HepG2 (cell line): ENCODE measurements around the gene TRMT1. TPM values are rescaled to one million over a fixed set of nuclear protein-coding genes. Genes with fewer than 3 reads are reported as not detected.

Experiments used
- BORCS8-MEF2B ChIP-seq: sonication (generic); formaldehyde crosslinking; IDR thresholded peaks from 2 replicates; pipeline ENCODE4 v1.8.0; 2022; ENCODE audit warnings: mild to moderate bottlenecking, missing genetic modification reagents
- ELF4 ChIP-seq: sonication (generic); formaldehyde crosslinking; IDR thresholded peaks from 2 replicates; pipeline ENCODE4 v1.5.0; 2020; ENCODE audit warnings: missing genetic modification reagents, mild to moderate bottlenecking, moderate library complexity, borderline replicate concordance
- GTF3A ChIP-seq: sonication (generic); formaldehyde crosslinking; conservative IDR thresholded peaks from 2 replicates; pipeline ENCODE4 v1.4.0; 2020; ENCODE audit warnings: mild to moderate bottlenecking, missing genetic modification reagents
- JUNB ChIP-seq: sonication (generic); formaldehyde crosslinking; IDR thresholded peaks from 2 replicates; pipeline ENCODE4 v1.8.0; 2022; ENCODE audit warnings: missing genetic modification reagents, mild to moderate bottlenecking, borderline replicate concordance
- PHF5A ChIP-seq: IDR thresholded peaks from one replicate; pipeline ENCODE4 v1.6.1; 2018; ENCODE audit warnings: low read depth, missing genetic modification reagents; ENCODE audit not compliant: unreplicated experiment
- RARG ChIP-seq: sonication (generic); formaldehyde crosslinking; IDR thresholded peaks from 2 replicates; pipeline ENCODE4 v1.4.0; 2020; ENCODE audit warnings: low read depth, mild to moderate bottlenecking, missing genetic modification reagents
- SMC3 ChIP-seq: IDR thresholded peaks from 2 replicates; pipeline ENCODE4 v1.6.1; 2011; ENCODE audit warnings: low read length, improper control_type of control experiment
- TAF15 ChIP-seq: fragments of 200-400 bp; formaldehyde crosslinking; IDR thresholded peaks from one replicate; pipeline ENCODE4 v1.6.1; 2018; ENCODE audit warnings: mild to moderate bottlenecking, low read depth, low read length; ENCODE audit not compliant: poor library complexity, severe bottlenecking
- ZKSCAN8 ChIP-seq: IDR thresholded peaks from 2 replicates; pipeline ENCODE4 v1.6.1; 2016; ENCODE audit warnings: borderline replicate concordance, missing genetic modification reagents, missing compliant biosample characterization
- ZNF616 ChIP-seq: sonication (generic); formaldehyde crosslinking; IDR thresholded peaks from 2 replicates; pipeline ENCODE4 v1.5.0; 2020; ENCODE audit warnings: low read depth, mild to moderate bottlenecking, missing genetic modification reagents
- ZNF891 ChIP-seq: sonication (generic); formaldehyde crosslinking; IDR thresholded peaks from 2 replicates; pipeline ENCODE4 v1.5.0; 2020; ENCODE audit warnings: mild to moderate bottlenecking, missing genetic modification reagents
- polyA plus RNA-seq, 8 experiments: library from polyadenylated mRNA; depleted of rRNA in 3 of 8; stranded (reverse) in 7 of 8; unstranded in 1 of 8; fragments of >200 nt; fragmentation: Illumina TruSeq in 4 of 8; extraction: Trizol in 4 of 8; gene quantifications; 2 replicates each; pipeline versions ENCODE4 v1.2.1 to v1.2.3, GENCODE V29; 2011 to 2016; ENCODE audit warnings: low read depth in 4 of 8, missing spikeins in 1 of 8, mixed read lengths in 1 of 8; ENCODE audit not compliant: insufficient read depth in 1 of 8
- total RNA-seq, 5 experiments: library from RNA; depleted of rRNA; stranded (reverse); fragments of >200 nt; fragmentation: Illumina TruSeq; extraction: Trizol; gene quantifications; 2 replicates each; pipeline ENCODE4 v1.2.3, GENCODE V29; 2016; ENCODE audit warnings: low read depth in 1 of 5
- TF ChIP-seq, protein P1 (sequence below): sonication (generic); formaldehyde crosslinking; IDR thresholded peaks from 2 replicates; pipeline ENCODE4 v1.4.0; 2020; ENCODE audit warnings: mild to moderate bottlenecking, missing genetic modification reagents
- TF ChIP-seq, protein P2 (sequence below): IDR thresholded peaks from 2 replicates; pipeline ENCODE4 v1.6.1; 2016; ENCODE audit warnings: low read depth, missing genetic modification reagents, missing compliant biosample characterization
- TF ChIP-seq, protein P3 (sequence below): sonication (generic); formaldehyde crosslinking; IDR thresholded peaks from 2 replicates; pipeline ENCODE4 v1.5.1; 2020; ENCODE audit warnings: mild to moderate bottlenecking, missing genetic modification reagents, borderline replicate concordance
- TF ChIP-seq, protein P4 (sequence below): sonication (generic); formaldehyde crosslinking; conservative IDR thresholded peaks from 2 replicates; pipeline ENCODE4 v1.5.0; 2020; ENCODE audit warnings: missing genetic modification reagents

Gene TRMT1
- total and polyA plus RNA-seq, 2 of the 13 experiments (the other 11 are each of a cell fraction or from before 2014, with no cell fraction given) = 35.5 to 44.1 TPM

DNA sequence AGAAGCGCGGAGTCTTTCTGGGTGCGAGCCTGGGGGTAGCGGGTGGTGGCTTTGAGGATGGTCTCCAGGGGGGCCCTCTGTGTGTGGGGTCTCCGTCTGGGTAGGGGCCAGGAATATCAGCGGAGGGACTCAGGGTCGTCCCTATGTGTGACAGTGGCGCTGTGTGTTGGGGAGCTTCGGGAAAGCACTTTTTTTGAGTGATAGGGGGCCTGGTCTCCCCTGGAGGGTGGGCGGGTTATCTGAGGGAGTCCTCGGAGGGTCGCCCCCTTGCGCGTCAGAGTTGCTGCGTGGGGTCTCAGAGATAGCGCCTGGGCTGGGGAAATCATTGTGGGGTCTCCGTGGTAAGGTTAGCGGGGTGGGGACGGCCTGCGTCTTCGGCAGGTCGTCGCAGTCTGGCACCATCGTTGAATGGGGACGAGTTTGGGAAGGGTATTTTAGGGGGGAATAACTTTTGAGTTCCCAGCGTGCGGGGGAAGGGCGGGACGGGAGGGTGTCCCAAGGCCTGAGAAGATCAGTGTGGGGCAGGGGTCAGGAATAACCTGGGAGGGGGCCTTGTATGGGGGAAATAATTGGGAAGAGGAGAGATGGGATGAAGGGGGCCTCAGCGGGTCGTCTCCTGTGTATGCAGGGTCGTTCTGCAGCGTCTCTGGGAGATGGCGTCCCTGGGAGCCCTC is 34.5 kb upstream of the TRMT1 start (continued):
- TF ChIP-seq, protein P1, sequence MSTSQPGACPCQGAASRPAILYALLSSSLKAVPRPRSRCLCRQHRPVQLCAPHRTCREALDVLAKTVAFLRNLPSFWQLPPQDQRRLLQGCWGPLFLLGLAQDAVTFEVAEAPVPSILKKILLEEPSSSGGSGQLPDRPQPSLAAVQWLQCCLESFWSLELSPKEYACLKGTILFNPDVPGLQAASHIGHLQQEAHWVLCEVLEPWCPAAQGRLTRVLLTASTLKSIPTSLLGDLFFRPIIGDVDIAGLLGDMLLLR = 0 out of 2 replicates have a peak, but pooled peaks have one; percentile 35
- TF ChIP-seq TAF15 (no peak), ELF4 (CRISPR knock-in tag) (no peak), ZNF891 (CRISPR knock-in tag) (no peak), ZNF616 (CRISPR knock-in tag) (no peak), SMC3 (no peak; the same call in 1 of the 2 replicates), PHF5A (CRISPR knock-in tag) (no peak), JUNB (CRISPR knock-in tag) (no peak), GTF3A (no peak), ZKSCAN8 (CRISPR knock-in tag) (no peak), BORCS8-MEF2B (no peak), RARG (CRISPR knock-in tag) (0 out of 2 replicates have a peak, but pooled peaks have one; percentile 19)
- TF ChIP-seq, protein P2, sequence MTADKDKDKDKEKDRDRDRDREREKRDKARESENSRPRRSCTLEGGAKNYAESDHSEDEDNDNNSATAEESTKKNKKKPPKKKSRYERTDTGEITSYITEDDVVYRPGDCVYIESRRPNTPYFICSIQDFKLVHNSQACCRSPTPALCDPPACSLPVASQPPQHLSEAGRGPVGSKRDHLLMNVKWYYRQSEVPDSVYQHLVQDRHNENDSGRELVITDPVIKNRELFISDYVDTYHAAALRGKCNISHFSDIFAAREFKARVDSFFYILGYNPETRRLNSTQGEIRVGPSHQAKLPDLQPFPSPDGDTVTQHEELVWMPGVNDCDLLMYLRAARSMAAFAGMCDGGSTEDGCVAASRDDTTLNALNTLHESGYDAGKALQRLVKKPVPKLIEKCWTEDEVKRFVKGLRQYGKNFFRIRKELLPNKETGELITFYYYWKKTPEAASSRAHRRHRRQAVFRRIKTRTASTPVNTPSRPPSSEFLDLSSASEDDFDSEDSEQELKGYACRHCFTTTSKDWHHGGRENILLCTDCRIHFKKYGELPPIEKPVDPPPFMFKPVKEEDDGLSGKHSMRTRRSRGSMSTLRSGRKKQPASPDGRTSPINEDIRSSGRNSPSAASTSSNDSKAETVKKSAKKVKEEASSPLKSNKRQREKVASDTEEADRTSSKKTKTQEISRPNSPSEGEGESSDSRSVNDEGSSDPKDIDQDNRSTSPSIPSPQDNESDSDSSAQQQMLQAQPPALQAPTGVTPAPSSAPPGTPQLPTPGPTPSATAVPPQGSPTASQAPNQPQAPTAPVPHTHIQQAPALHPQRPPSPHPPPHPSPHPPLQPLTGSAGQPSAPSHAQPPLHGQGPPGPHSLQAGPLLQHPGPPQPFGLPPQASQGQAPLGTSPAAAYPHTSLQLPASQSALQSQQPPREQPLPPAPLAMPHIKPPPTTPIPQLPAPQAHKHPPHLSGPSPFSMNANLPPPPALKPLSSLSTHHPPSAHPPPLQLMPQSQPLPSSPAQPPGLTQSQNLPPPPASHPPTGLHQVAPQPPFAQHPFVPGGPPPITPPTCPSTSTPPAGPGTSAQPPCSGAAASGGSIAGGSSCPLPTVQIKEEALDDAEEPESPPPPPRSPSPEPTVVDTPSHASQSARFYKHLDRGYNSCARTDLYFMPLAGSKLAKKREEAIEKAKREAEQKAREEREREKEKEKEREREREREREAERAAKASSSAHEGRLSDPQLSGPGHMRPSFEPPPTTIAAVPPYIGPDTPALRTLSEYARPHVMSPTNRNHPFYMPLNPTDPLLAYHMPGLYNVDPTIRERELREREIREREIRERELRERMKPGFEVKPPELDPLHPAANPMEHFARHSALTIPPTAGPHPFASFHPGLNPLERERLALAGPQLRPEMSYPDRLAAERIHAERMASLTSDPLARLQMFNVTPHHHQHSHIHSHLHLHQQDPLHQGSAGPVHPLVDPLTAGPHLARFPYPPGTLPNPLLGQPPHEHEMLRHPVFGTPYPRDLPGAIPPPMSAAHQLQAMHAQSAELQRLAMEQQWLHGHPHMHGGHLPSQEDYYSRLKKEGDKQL (CRISPR knock-in tag) = no peak
- TF ChIP-seq, protein P3, sequence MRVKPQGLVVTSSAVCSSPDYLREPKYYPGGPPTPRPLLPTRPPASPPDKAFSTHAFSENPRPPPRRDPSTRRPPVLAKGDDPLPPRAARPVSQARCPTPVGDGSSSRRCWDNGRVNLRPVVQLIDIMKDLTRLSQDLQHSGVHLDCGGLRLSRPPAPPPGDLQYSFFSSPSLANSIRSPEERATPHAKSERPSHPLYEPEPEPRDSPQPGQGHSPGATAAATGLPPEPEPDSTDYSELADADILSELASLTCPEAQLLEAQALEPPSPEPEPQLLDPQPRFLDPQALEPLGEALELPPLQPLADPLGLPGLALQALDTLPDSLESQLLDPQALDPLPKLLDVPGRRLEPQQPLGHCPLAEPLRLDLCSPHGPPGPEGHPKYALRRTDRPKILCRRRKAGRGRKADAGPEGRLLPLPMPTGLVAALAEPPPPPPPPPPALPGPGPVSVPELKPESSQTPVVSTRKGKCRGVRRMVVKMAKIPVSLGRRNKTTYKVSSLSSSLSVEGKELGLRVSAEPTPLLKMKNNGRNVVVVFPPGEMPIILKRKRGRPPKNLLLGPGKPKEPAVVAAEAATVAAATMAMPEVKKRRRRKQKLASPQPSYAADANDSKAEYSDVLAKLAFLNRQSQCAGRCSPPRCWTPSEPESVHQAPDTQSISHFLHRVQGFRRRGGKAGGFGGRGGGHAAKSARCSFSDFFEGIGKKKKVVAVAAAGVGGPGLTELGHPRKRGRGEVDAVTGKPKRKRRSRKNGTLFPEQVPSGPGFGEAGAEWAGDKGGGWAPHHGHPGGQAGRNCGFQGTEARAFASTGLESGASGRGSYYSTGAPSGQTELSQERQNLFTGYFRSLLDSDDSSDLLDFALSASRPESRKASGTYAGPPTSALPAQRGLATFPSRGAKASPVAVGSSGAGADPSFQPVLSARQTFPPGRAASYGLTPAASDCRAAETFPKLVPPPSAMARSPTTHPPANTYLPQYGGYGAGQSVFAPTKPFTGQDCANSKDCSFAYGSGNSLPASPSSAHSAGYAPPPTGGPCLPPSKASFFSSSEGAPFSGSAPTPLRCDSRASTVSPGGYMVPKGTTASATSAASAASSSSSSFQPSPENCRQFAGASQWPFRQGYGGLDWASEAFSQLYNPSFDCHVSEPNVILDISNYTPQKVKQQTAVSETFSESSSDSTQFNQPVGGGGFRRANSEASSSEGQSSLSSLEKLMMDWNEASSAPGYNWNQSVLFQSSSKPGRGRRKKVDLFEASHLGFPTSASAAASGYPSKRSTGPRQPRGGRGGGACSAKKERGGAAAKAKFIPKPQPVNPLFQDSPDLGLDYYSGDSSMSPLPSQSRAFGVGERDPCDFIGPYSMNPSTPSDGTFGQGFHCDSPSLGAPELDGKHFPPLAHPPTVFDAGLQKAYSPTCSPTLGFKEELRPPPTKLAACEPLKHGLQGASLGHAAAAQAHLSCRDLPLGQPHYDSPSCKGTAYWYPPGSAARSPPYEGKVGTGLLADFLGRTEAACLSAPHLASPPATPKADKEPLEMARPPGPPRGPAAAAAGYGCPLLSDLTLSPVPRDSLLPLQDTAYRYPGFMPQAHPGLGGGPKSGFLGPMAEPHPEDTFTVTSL (CRISPR knock-in tag) = no peak
- TF ChIP-seq, protein P4, sequence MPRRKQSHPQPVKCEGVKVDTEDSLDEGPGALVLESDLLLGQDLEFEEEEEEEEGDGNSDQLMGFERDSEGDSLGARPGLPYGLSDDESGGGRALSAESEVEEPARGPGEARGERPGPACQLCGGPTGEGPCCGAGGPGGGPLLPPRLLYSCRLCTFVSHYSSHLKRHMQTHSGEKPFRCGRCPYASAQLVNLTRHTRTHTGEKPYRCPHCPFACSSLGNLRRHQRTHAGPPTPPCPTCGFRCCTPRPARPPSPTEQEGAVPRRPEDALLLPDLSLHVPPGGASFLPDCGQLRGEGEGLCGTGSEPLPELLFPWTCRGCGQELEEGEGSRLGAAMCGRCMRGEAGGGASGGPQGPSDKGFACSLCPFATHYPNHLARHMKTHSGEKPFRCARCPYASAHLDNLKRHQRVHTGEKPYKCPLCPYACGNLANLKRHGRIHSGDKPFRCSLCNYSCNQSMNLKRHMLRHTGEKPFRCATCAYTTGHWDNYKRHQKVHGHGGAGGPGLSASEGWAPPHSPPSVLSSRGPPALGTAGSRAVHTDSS (CRISPR knock-in tag) = no peak
